T-cell (primary cell): Measurements from ENCODE around the gene ZNF396. TPM values are rescaled to one million over a fixed set of nuclear protein-coding genes. Genes with fewer than 3 reads are reported as not detected.
A peak's percentile ranks its signal among the peaks of the same experiment; 100 is the strongest.

Experiments used
- ATAC-seq, 4 experiments: fragments of 200-7000 bp in 3 of 4; fragments of 150-1000 bp in 1 of 4; cut with Tn5 transposase; replicated peaks in 1 of 4; 1 replicate in 3 of 4; 2 replicates in 1 of 4; pipeline ENCODE4 v1.10.0; 2021; ENCODE audit warnings: moderate library complexity in 3 of 4, mild to moderate bottlenecking in 2 of 4, moderate number of reproducible peaks in 1 of 4
- CTCF ChIA-PET, 2 donors: fragments of 300-600 bp; sonication (Branson Sonifier 250); formaldehyde crosslinking; loops; one replicate each; lab custom pipeline; 2022; ENCODE audit warnings: antibody characterized with exemption in 2 of 2; lab: Charles Lee
- POLR2A ChIA-PET, 2 donors: fragments of 300-600 bp; sonication (Branson Sonifier 250); formaldehyde crosslinking; loops; one replicate each; lab custom pipeline; 2022; ENCODE audit warnings: antibody characterized with exemption in 2 of 2; lab: Charles Lee
- DNase-seq, 35 experiments: peaks; one replicate each; pipeline versions ENCODE4 v3.0.0 to v3.0.0-alpha.2; 2013 to 2023
- H3K27ac ChIP-seq: one replicate; pipeline ENCODE4 v1.5.1; 2013; ENCODE audit warnings: low read length
- H3K27me3 ChIP-seq, 2 experiments: replicated peaks in 1 of 2; 1 replicate in 1 of 2; 2 replicates in 1 of 2; pipeline versions ENCODE4 v1.6.1 to v1.7.0; 2013; ENCODE audit warnings: low read length in 1 of 2, mixed read lengths in 1 of 2; ENCODE audit not compliant: control insufficient read depth in 2 of 2, insufficient read depth in 2 of 2; ENCODE audit errors: extremely low read depth in 1 of 2
- H3K36me3 ChIP-seq, 2 donors: 1 replicate in 1 of 2; 2 replicates in 1 of 2; pipeline versions ENCODE4 v1.6.1 to v1.7.0; 2013; ENCODE audit warnings: low read length in 1 of 2; ENCODE audit not compliant: control insufficient read depth in 2 of 2, insufficient read depth in 1 of 2; ENCODE audit errors: extremely low read depth in 1 of 2
- H3K4me1 ChIP-seq, 2 experiments: 1 replicate in 1 of 2; 2 replicates in 1 of 2; pipeline versions ENCODE4 v1.6.1 to v1.7.0; 2013; ENCODE audit warnings: low read length in 2 of 2, mixed read lengths in 1 of 2; ENCODE audit not compliant: insufficient read depth in 2 of 2, control insufficient read depth in 1 of 2; ENCODE audit errors: extremely low read depth in 1 of 2
- H3K4me3 ChIP-seq, 2 donors: 1 replicate in 1 of 2; 2 replicates in 1 of 2; pipeline versions ENCODE4 v1.5.1 to v1.7.0; 2013; ENCODE audit warnings: mild to moderate bottlenecking in 2 of 2, low read length in 1 of 2, moderate library complexity in 1 of 2; ENCODE audit not compliant: control insufficient read depth in 1 of 2; ENCODE audit errors: extremely low read depth in 1 of 2
- H3K9me3 ChIP-seq: 2 replicates; pipeline ENCODE4 v1.7.0; 2013
- H3K27ac Mint-ChIP-seq, 2 donors: one replicate each; pipeline ENCODE4 v1.8.0; 2020 to 2021; ENCODE audit warnings: mild to moderate bottlenecking in 2 of 2, mixed read lengths in 2 of 2
- H3K27me3 Mint-ChIP-seq, 2 donors: one replicate each; pipeline ENCODE4 v1.8.0; 2021 to 2022; ENCODE audit warnings: mixed read lengths in 2 of 2
- H3K36me3 Mint-ChIP-seq: one replicate; pipeline ENCODE4 v1.8.0; 2021; ENCODE audit warnings: mixed read lengths
- H3K4me1 Mint-ChIP-seq, 3 donors: one replicate each; pipeline ENCODE4 v1.8.0; 2020 to 2022; ENCODE audit warnings: mixed read lengths in 3 of 3, mild to moderate bottlenecking in 1 of 3
- H3K4me3 Mint-ChIP-seq, 3 donors: one replicate each; pipeline ENCODE4 v1.8.0; 2020 to 2022; ENCODE audit warnings: mild to moderate bottlenecking in 3 of 3, mixed read lengths in 3 of 3, moderate library complexity in 3 of 3
- H3K9me3 Mint-ChIP-seq, 3 donors: one replicate each; pipeline ENCODE4 v1.8.0; 2020 to 2022; ENCODE audit warnings: mixed read lengths in 3 of 3
- WGBS: methylation state at CpG from one replicate; pipeline ENCODE4 v1.1.5; 2013; ENCODE audit warnings: missing lambda C conversion rate; ENCODE audit not compliant: insufficient coverage; 5-methylcytosine and 5-hydroxymethylcytosine counted together
- total RNA-seq, 35 experiments: library from RNA in 6 of 35; stranded (reverse) in 6 of 35; fragments of 120-200 nt in 1 of 35; gene quantifications; one replicate each; pipeline versions ENCODE4 v1.2.1 to v1.2.4 and lab custom pipeline; 2013 to 2026

The ZNF396 gene
- total RNA-seq, 5 donors from 2014 or later (not counting 1 experiment from before 2014, with no cell fraction given), result 0.73 to 2.4 (median 1.4) TPM; not detected in 1

- 38% methylated on average over 4 of the region's 5 CpGs for WGBS
- ChIA-PET POLR2A (no interaction called here), CTCF (no interaction called here)
- DNase-seq, result no peak
- no peaks in the 10 kb centered on the region for H3K9me3 Mint-ChIP-seq
- peaks cover 0 to 5% of the 10 kb centered on the region in 2 experiments for H3K4me1 ChIP-seq
- no peak overlapping the region for H3K27ac Mint-ChIP-seq
- H3K27ac ChIP-seq, result no peak overlapping the region
- no peaks in the 10 kb centered on the region for H3K36me3 ChIP-seq
- H3K27me3 ChIP-seq, result peaks cover 0 to 2% of the 10 kb centered on the region in 2 experiments
- H3K4me1 Mint-ChIP-seq, result peaks cover 0 to 8% (median 4%) of the 10 kb centered on the region in 3 donors
- H3K4me3 Mint-ChIP-seq, result no peak overlapping the region
- no peaks in the 10 kb centered on the region for H3K36me3 Mint-ChIP-seq
- H3K4me3 ChIP-seq, result no peak overlapping the region
- no peaks in the 10 kb centered on the region for H3K9me3 ChIP-seq
- H3K27me3 Mint-ChIP-seq, result peaks cover 15 to 28% of the 10 kb centered on the region in 2 donors
- ATAC-seq, result no peak
Observed at GRCh38 chr18:35389095-35389618, 12.0 kb upstream of the ZNF396 start.

- no peak overlapping the region for H3K27ac ChIP-seq
- 100% methylated on average over 1 of the region's 3 CpGs for WGBS
- peaks cover 0 to 5% of the 10 kb centered on the region in 2 experiments for H3K4me1 ChIP-seq
- no peaks in the 10 kb centered on the region for H3K36me3 Mint-ChIP-seq
- no peak overlapping the region for H3K4me3 Mint-ChIP-seq
- ChIA-PET POLR2A (no interaction called here), CTCF (interaction anchor here (1.0 to 1.2 kb wide), 11 partner anchors 11 to 361 kb away, joined by 3 to 10 read pairs (median 4); partner anchors contain the start of gene ZNF24 (in 1 of the 2))
- no peaks in the 10 kb centered on the region for H3K9me3 Mint-ChIP-seq
- no peak overlapping the region for H3K4me3 ChIP-seq
- no peak overlapping the region for H3K27ac Mint-ChIP-seq
- ATAC-seq, result peak in 3 of 4 experiments; percentile 26 to 46 (median 42)
- H3K36me3 ChIP-seq, result no peaks in the 10 kb centered on the region
- peaks cover 0 to 2% of the 10 kb centered on the region in 2 experiments for H3K27me3 ChIP-seq
- DNase-seq, result peak in 1 of 35 experiments; percentile 25
- peaks cover 17 to 31% of the 10 kb centered on the region in 2 donors for H3K27me3 Mint-ChIP-seq
- no peaks in the 10 kb centered on the region for H3K9me3 ChIP-seq
- peaks cover 0 to 8% (median 4%) of the 10 kb centered on the region in 3 donors for H3K4me1 Mint-ChIP-seq
Observed at GRCh38 chr18:35387152-35387571, 10.0 kb upstream of the ZNF396 start.

GRCh38 chr18:35386600-35387100 lies 9.5 kb upstream of the ZNF396 start:
- ChIA-PET POLR2A (no interaction called here), CTCF (interaction anchor here (0.6 to 1.2 kb wide), 21 partner anchors 11 to 380 kb away, joined by 3 to 10 read pairs (median 4); partner anchors contain the start of genes MAPRE2 (in 1 of the 2) and ZNF24 (in 1 of the 2))
- Histone ChIP-seq H3K36me3 (no peaks in the 10 kb centered on the region), H3K9me3 (no peaks in the 10 kb centered on the region), H3K27me3 (peaks cover 0 to 1% of the 10 kb centered on the region in 2 experiments), H3K4me3 (no peak overlapping the region), H3K4me1 (peaks cover 0 to 5% of the 10 kb centered on the region in 2 experiments), H3K27ac (no peak overlapping the region)
- DNase-seq, result peak; percentile 11 to 90 (median 56)
- Mint-ChIP-seq H3K27ac (no peak overlapping the region), H3K4me3 (no peak overlapping the region), H3K4me1 (peaks cover 0 to 8% (median 4%) of the 10 kb centered on the region in 3 donors), H3K36me3 (no peaks in the 10 kb centered on the region), H3K27me3 (peaks cover 17 to 31% of the 10 kb centered on the region in 2 donors), H3K9me3 (no peaks in the 10 kb centered on the region)
- peak; percentile 81 to 97 (median 92) for ATAC-seq
- 20% methylated on average over 5 of the region's 7 CpGs for WGBS

GRCh38 chr18:35383136-35383535 lies 6.0 kb upstream of the ZNF396 start:
- H3K4me3 Mint-ChIP-seq, result no peak overlapping the region
- CTCF ChIA-PET, result interaction anchor here in 1 of 2 donors (0.9 kb wide), 1 partner anchor 17 kb away, joined by 4 read pairs; no protein-coding TSS in a partner anchor
- peaks cover 14 to 22% of the 10 kb centered on the region in 2 donors for H3K27me3 Mint-ChIP-seq
- POLR2A ChIA-PET, result interaction anchor here in 1 of 2 donors (0.6 kb wide), 1 partner anchor 150 kb away, joined by 3 read pairs; no protein-coding TSS in a partner anchor
- Histone ChIP-seq H3K9me3 (no peaks in the 10 kb centered on the region), H3K4me1 (peaks cover 0 to 5% of the 10 kb centered on the region in 2 experiments), H3K36me3 (no peaks in the 10 kb centered on the region), H3K27ac (no peak overlapping the region), H3K4me3 (no peak overlapping the region), H3K27me3 (no peaks in the 10 kb centered on the region)
- peaks cover 0 to 8% (median 4%) of the 10 kb centered on the region in 3 donors for H3K4me1 Mint-ChIP-seq
- H3K36me3 Mint-ChIP-seq, result no peaks in the 10 kb centered on the region
- ATAC-seq (no peak), DNase-seq (no peak)
- no CpG with 5 or more reads among the region's 2 CpGs for WGBS
- no peak overlapping the region for H3K27ac Mint-ChIP-seq
- H3K9me3 Mint-ChIP-seq, result no peaks in the 10 kb centered on the region

- WGBS, result 83% methylated on average over 2 of the region's 2 CpGs
- Mint-ChIP-seq H3K4me3 (no peak overlapping the region), H3K9me3 (no peaks in the 10 kb centered on the region), H3K36me3 (no peaks in the 10 kb centered on the region), H3K27ac (no peak overlapping the region), H3K4me1 (peaks cover 7 to 12% (median 9%) of the 10 kb centered on the region in 3 donors), H3K27me3 (peaks cover 5% of the 10 kb centered on the region in 2 donors)
- DNase-seq (no peak), ATAC-seq (no peak)
- Histone ChIP-seq H3K9me3 (no peaks in the 10 kb centered on the region), H3K36me3 (no peaks in the 10 kb centered on the region), H3K27ac (no peak overlapping the region), H3K4me1 (peaks cover 0 to 12% of the 10 kb centered on the region in 2 experiments), H3K27me3 (peaks cover 0 to 4% of the 10 kb centered on the region in 2 experiments), H3K4me3 (no peak overlapping the region)
- ChIA-PET POLR2A (no interaction called here), CTCF (interaction anchor here in 1 of 2 donors (0.6 to 1.0 kb wide), 2 partner anchors 353 to 839 kb away, joined by 3 read pairs; no protein-coding TSS in a partner anchor)
Observed at GRCh38 chr18:35379421-35379820, 2.3 kb upstream of the ZNF396 start.

- POLR2A ChIA-PET, result no interaction called here
- Histone ChIP-seq H3K4me3 (no peak overlapping the region), H3K9me3 (no peaks in the 10 kb centered on the region), H3K27me3 (peaks cover 0 to 4% of the 10 kb centered on the region in 2 experiments), H3K36me3 (no peaks in the 10 kb centered on the region), H3K4me1 (peaks cover 0 to 12% of the 10 kb centered on the region in 2 experiments), H3K27ac (no peak overlapping the region)
- DNase-seq (no peak), ATAC-seq (no peak)
- CTCF ChIA-PET, result no interaction called here
- Mint-ChIP-seq H3K4me1 (peaks cover 7 to 12% (median 9%) of the 10 kb centered on the region in 3 donors), H3K9me3 (no peaks in the 10 kb centered on the region), H3K36me3 (peaks cover 2% of the 10 kb centered on the region), H3K4me3 (peak overlapping the region in 2 of 3 donors; percentile 21 to 28), H3K27ac (no peak overlapping the region), H3K27me3 (no peaks in the 10 kb centered on the region)
- WGBS, result 83% methylated on average over 4 of the region's 4 CpGs
Observed at GRCh38 chr18:35378574-35378896, 1.4 kb upstream of the ZNF396 start.
